ENCODE results near the gene MPP4. TPM values are rescaled to one million over a fixed set of nuclear protein-coding genes. Genes with fewer than 3 reads are reported as not detected.

The MPP4 gene
- total and polyA plus RNA-seq, 2 donors (not counting 1 experiment from before 2014, with no cell fraction given): 0.50 to 4.4 TPM

- DNase-seq (ENCODE audit: low read depth in 2 of 2): peak; percentile 76 to 95
- TF ChIP-seq CTCF (conservative IDR thresholded peaks at IDR 0.05 in 1 of 2, IDR thresholded peaks at IDR 0.05 in 1 of 2; ENCODE audit: low read depth in 1 of 2, low read length in 2 of 2): no peak
- no peak for TF ChIP-seq EZH2 (IDR thresholded peaks at IDR 0.05; ENCODE audit: low read length, missing control alignments)
- H2AFZ ChIP-seq (ENCODE audit: low read length): no peak overlapping the region
- no peaks in the 10 kb centered on the region for H3K79me2 ChIP-seq (ENCODE audit: control insufficient read depth, insufficient read depth, low read length)
- no peak overlapping the region for H3K4me3 ChIP-seq (replicated peaks in 1 of 4; ENCODE audit: control extremely low read depth in 1 of 4, insufficient read depth in 1 of 4, low read depth in 3 of 4, low read length in 4 of 4)
- H4K20me1 ChIP-seq (ENCODE audit: control insufficient read depth, extremely low read depth, insufficient read depth, low read length): no peaks in the 10 kb centered on the region
- no peaks in the 10 kb centered on the region for H3K9me3 ChIP-seq (ENCODE audit: control insufficient read depth, insufficient read depth, low read depth, low read length)
- peak overlapping the region; percentile 51 for H3K27ac ChIP-seq (ENCODE audit: insufficient read depth, low read length)
- H3K4me2 ChIP-seq (ENCODE audit: extremely low read depth, insufficient read depth, low read length): peak overlapping the region; percentile 57
- peaks cover 3% of the 10 kb centered on the region for H3K36me3 ChIP-seq (ENCODE audit: control insufficient read depth, insufficient read depth, low read length)
- H3K27me3 ChIP-seq (ENCODE audit: control insufficient read depth, insufficient read depth, low read length): no peaks in the 10 kb centered on the region
- H3K4me1 ChIP-seq (ENCODE audit: control insufficient read depth, extremely low read depth, insufficient read depth, low read length): peaks cover 32% of the 10 kb centered on the region
- no peak overlapping the region for H3K9ac ChIP-seq (ENCODE audit: insufficient read depth, low read length)
Observed at GRCh38 chr2:201697899-201698298, 545 bp downstream of the MPP4 start.

- no peak overlapping the region for H3K4me2 ChIP-seq (ENCODE audit: extremely low read depth, insufficient read depth, low read length)
Observed at GRCh38 chr2:201696151-201696659, 2.2 kb downstream of the MPP4 start.

GRCh38 chr2:201685156-201685555, 13.3 kb downstream of the MPP4 start:
- Histone ChIP-seq H3K27ac (ENCODE audit: insufficient read depth, low read length) (no peak overlapping the region), H2AFZ (ENCODE audit: low read length) (no peak overlapping the region), H3K4me3 (replicated peaks in 1 of 4; ENCODE audit: control extremely low read depth in 1 of 4, insufficient read depth in 1 of 4, low read depth in 3 of 4, low read length in 4 of 4) (no peak overlapping the region), H3K9me3 (ENCODE audit: control insufficient read depth, insufficient read depth, low read depth, low read length) (no peaks in the 10 kb centered on the region), H3K9ac (ENCODE audit: insufficient read depth, low read length) (no peak overlapping the region), H4K20me1 (ENCODE audit: control insufficient read depth, extremely low read depth, insufficient read depth, low read length) (no peaks in the 10 kb centered on the region), H3K27me3 (ENCODE audit: control insufficient read depth, insufficient read depth, low read length) (no peaks in the 10 kb centered on the region), H3K4me1 (ENCODE audit: control insufficient read depth, extremely low read depth, insufficient read depth, low read length) (no peaks in the 10 kb centered on the region), H3K79me2 (ENCODE audit: control insufficient read depth, insufficient read depth, low read length) (no peaks in the 10 kb centered on the region), H3K36me3 (ENCODE audit: control insufficient read depth, insufficient read depth, low read length) (no peaks in the 10 kb centered on the region), H3K4me2 (ENCODE audit: extremely low read depth, insufficient read depth, low read length) (no peak overlapping the region)
- no peak for TF ChIP-seq EZH2 (IDR thresholded peaks at IDR 0.05; ENCODE audit: low read length, missing control alignments)
- DNase-seq (ENCODE audit: low read depth in 2 of 2): no peak

More at GRCh38 chr2:201696151-201696659, 2.2 kb downstream of the MPP4 start:
- H3K27ac ChIP-seq (ENCODE audit: insufficient read depth, low read length): peak overlapping the region; percentile 51
- H3K36me3 ChIP-seq (ENCODE audit: control insufficient read depth, insufficient read depth, low read length): no peaks in the 10 kb centered on the region
- no peaks in the 10 kb centered on the region for H4K20me1 ChIP-seq (ENCODE audit: control insufficient read depth, extremely low read depth, insufficient read depth, low read length)
- TF ChIP-seq CTCF (conservative IDR thresholded peaks at IDR 0.05 in 1 of 2, IDR thresholded peaks at IDR 0.05 in 1 of 2; ENCODE audit: low read depth in 1 of 2, low read length in 2 of 2) (no peak), EZH2 (IDR thresholded peaks at IDR 0.05; ENCODE audit: low read length, missing control alignments) (no peak)
- H2AFZ ChIP-seq (ENCODE audit: low read length): no peak overlapping the region
- DNase-seq (ENCODE audit: low read depth in 2 of 2): peak; percentile 80 to 97
- H3K79me2 ChIP-seq (ENCODE audit: control insufficient read depth, insufficient read depth, low read length): no peaks in the 10 kb centered on the region
- no peaks in the 10 kb centered on the region for H3K9me3 ChIP-seq (ENCODE audit: control insufficient read depth, insufficient read depth, low read depth, low read length)
- no peaks in the 10 kb centered on the region for H3K27me3 ChIP-seq (ENCODE audit: control insufficient read depth, insufficient read depth, low read length)
- H3K4me3 ChIP-seq (replicated peaks in 1 of 4; ENCODE audit: control extremely low read depth in 1 of 4, insufficient read depth in 1 of 4, low read depth in 3 of 4, low read length in 4 of 4): no peak overlapping the region
- H3K4me1 ChIP-seq (ENCODE audit: control insufficient read depth, extremely low read depth, insufficient read depth, low read length): peaks cover 32% of the 10 kb centered on the region
- no peak overlapping the region for H3K9ac ChIP-seq (ENCODE audit: insufficient read depth, low read length)

All from fibroblast of lung (primary cell).